ENCODE measurements around the gene NCKAP1.

DNA sequence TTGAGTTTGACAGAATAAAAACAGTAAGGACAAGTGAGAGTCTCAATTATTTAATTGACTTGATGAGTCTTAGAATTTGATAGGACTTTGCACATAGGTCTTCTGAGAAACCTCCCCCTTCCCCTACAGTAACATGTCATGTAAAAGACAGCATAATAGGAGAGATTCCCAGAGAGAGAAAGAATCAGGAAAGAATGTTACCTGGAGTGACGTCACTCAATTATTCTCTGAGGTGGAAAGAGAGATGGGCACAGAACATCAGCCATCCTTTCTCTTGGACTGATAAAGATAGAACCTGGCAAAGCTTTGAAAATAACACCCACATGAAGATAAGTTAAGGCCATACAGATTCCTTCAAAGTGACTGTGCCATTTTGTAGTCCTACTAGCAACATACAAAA lies 152.5 kb downstream of the NCKAP1 start:
- TF ChIP-seq, protein P1, sequence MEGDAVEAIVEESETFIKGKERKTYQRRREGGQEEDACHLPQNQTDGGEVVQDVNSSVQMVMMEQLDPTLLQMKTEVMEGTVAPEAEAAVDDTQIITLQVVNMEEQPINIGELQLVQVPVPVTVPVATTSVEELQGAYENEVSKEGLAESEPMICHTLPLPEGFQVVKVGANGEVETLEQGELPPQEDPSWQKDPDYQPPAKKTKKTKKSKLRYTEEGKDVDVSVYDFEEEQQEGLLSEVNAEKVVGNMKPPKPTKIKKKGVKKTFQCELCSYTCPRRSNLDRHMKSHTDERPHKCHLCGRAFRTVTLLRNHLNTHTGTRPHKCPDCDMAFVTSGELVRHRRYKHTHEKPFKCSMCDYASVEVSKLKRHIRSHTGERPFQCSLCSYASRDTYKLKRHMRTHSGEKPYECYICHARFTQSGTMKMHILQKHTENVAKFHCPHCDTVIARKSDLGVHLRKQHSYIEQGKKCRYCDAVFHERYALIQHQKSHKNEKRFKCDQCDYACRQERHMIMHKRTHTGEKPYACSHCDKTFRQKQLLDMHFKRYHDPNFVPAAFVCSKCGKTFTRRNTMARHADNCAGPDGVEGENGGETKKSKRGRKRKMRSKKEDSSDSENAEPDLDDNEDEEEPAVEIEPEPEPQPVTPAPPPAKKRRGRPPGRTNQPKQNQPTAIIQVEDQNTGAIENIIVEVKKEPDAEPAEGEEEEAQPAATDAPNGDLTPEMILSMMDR (IDR thresholded peaks at IDR 0.05) = no peak
- no peak for TF ChIP-seq POLR2A (IDR thresholded peaks at IDR 0.05)
